Activated CD8-positive, alpha-beta T cell treated with anti-CD3 and anti-CD28 coated beads for 36 hours (primary cell): Measurements from ENCODE around the gene VIPR1. TPM values are rescaled to one million over a fixed set of nuclear protein-coding genes. Genes with fewer than 3 reads are reported as not detected.

ENCODE experiments used
- ATAC-seq: fragments of 200-7000 bp; cut with Tn5 transposase; one replicate; pipeline ENCODE4 v1.10.0; 2021; ENCODE audit warnings: mild to moderate bottlenecking, moderate library complexity
- CTCF ChIA-PET: fragments of 350-600 bp; sonication (Branson Sonifier 250); formaldehyde crosslinking; loops from one replicate; lab custom pipeline; 2021; ENCODE audit warnings: antibody characterized with exemption; lab: Charles Lee
- POLR2A ChIA-PET: fragments of 350-600 bp; sonication (Branson Sonifier 250); formaldehyde crosslinking; loops from one replicate; lab custom pipeline; 2021; ENCODE audit warnings: antibody characterized with exemption; lab: Charles Lee
- DNase-seq: peaks from one replicate; pipeline ENCODE4 v3.0.0-alpha.2; 2020
- H3K27ac Mint-ChIP-seq: one replicate; pipeline ENCODE4 v1.8.0; 2021; ENCODE audit warnings: mild to moderate bottlenecking, mixed read lengths
- H3K27me3 Mint-ChIP-seq: one replicate; pipeline ENCODE4 v1.8.0; 2021; ENCODE audit warnings: mixed read lengths
- H3K36me3 Mint-ChIP-seq: one replicate; pipeline ENCODE4 v1.8.0; 2021; ENCODE audit warnings: low read depth, mixed read lengths
- H3K4me1 Mint-ChIP-seq: one replicate; pipeline ENCODE4 v1.8.0; 2021; ENCODE audit warnings: low read depth, mixed read lengths
- H3K4me3 Mint-ChIP-seq: one replicate; pipeline ENCODE4 v1.8.0; 2021; ENCODE audit warnings: mild to moderate bottlenecking, moderate library complexity, mixed read lengths
- H3K9me3 Mint-ChIP-seq: one replicate; pipeline ENCODE4 v1.8.0; 2021; ENCODE audit warnings: mixed read lengths
- intact Hi-C: fragments of 100-400 bp; cut with micrococcal nuclease; formaldehyde crosslinking; loops from one replicate; pipeline ENCODE4 v1.10.0; 2022
- total RNA-seq, 2 experiments: library from RNA; stranded (reverse); gene quantifications; one replicate each; pipeline ENCODE4 v1.2.3, GENCODE V29; 2021
- TF ChIP-seq, protein P1 (sequence below): fragments of 200-600 bp; IDR thresholded peaks from one replicate; pipeline ENCODE4 v1.8.0; 2022; ENCODE audit warnings: antibody characterized with exemption, mild to moderate bottlenecking

The VIPR1 gene
- total RNA-seq, 2 experiments from 2014 or later = 8.5 to 9.0 TPM

DNA sequence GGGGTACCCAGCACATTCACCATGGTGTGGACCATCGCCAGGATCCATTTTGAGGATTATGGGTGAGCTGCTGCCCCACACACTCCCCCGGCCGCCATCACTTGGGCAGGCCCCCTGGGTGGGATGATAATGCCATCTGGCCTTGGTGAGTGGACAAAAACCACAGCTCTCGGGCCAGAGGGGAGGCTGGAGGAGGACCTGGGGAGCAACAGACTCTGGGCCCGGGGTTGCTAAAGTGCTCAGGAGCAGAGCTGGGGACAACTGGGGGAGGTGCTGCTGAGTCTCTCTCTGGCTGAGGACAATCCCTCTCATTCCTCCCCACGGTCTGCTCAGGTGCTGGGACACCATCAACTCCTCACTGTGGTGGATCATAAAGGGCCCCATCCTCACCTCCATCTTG is 29.0 kb downstream of the VIPR1 start:
- Mint-ChIP-seq H3K27me3 (no peaks in the 10 kb centered on the region), H3K9me3 (no peaks in the 10 kb centered on the region), H3K27ac (no peak overlapping the region), H3K36me3 (peaks cover 2% of the 10 kb centered on the region), H3K4me1 (peaks cover 51% of the 10 kb centered on the region), H3K4me3 (no peak overlapping the region)
- ChIA-PET CTCF (interaction anchor here (1.6 kb wide), 1 partner anchor 8 kb away, joined by 9 read pairs; no protein-coding TSS in a partner anchor), POLR2A (no interaction called here)
- ATAC-seq (no peak), DNase-seq (no peak)
- TF ChIP-seq, protein P1, sequence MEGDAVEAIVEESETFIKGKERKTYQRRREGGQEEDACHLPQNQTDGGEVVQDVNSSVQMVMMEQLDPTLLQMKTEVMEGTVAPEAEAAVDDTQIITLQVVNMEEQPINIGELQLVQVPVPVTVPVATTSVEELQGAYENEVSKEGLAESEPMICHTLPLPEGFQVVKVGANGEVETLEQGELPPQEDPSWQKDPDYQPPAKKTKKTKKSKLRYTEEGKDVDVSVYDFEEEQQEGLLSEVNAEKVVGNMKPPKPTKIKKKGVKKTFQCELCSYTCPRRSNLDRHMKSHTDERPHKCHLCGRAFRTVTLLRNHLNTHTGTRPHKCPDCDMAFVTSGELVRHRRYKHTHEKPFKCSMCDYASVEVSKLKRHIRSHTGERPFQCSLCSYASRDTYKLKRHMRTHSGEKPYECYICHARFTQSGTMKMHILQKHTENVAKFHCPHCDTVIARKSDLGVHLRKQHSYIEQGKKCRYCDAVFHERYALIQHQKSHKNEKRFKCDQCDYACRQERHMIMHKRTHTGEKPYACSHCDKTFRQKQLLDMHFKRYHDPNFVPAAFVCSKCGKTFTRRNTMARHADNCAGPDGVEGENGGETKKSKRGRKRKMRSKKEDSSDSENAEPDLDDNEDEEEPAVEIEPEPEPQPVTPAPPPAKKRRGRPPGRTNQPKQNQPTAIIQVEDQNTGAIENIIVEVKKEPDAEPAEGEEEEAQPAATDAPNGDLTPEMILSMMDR = no peak
- intact Hi-C loops = loop anchor here (10.0 kb wide), 1 partner anchor 287 kb away; no protein-coding TSS in a partner anchor

DNA sequence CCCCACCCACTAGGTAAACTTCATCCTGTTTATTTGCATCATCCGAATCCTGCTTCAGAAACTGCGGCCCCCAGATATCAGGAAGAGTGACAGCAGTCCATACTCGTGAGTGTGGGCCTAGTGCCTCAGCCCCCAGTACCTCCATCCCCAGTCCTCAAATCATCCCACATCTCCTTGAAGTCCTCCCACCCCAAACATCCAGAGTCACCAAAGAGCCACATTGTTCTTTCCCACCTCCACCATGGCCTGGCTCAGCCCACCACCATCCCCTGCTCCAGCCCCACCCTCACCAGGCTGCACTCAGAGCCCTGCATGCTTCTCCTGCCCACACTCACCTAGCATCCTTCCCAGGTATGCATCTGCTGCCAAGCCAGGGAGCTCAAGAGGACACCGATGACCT is 29.8 kb downstream of the VIPR1 start:
- Mint-ChIP-seq H3K4me1 (peaks cover 43% of the 10 kb centered on the region), H3K4me3 (no peak overlapping the region), H3K9me3 (no peaks in the 10 kb centered on the region), H3K36me3 (peaks cover 2% of the 10 kb centered on the region), H3K27ac (no peak overlapping the region), H3K27me3 (no peaks in the 10 kb centered on the region)
- CTCF ChIA-PET = interaction anchor here (2.1 kb wide), 1 partner anchor 24 kb away, joined by 6 read pairs; no protein-coding TSS in a partner anchor
- no peak for DNase-seq
- TF ChIP-seq, protein P1 = no peak
- intact Hi-C loops = loop anchor here (10.0 kb wide), 1 partner anchor 287 kb away; no protein-coding TSS in a partner anchor
- ATAC-seq = no peak
- POLR2A ChIA-PET = interaction anchor here (1.5 kb wide), 1 partner anchor 9 kb away, joined by 7 read pairs; no protein-coding TSS in a partner anchor

DNA sequence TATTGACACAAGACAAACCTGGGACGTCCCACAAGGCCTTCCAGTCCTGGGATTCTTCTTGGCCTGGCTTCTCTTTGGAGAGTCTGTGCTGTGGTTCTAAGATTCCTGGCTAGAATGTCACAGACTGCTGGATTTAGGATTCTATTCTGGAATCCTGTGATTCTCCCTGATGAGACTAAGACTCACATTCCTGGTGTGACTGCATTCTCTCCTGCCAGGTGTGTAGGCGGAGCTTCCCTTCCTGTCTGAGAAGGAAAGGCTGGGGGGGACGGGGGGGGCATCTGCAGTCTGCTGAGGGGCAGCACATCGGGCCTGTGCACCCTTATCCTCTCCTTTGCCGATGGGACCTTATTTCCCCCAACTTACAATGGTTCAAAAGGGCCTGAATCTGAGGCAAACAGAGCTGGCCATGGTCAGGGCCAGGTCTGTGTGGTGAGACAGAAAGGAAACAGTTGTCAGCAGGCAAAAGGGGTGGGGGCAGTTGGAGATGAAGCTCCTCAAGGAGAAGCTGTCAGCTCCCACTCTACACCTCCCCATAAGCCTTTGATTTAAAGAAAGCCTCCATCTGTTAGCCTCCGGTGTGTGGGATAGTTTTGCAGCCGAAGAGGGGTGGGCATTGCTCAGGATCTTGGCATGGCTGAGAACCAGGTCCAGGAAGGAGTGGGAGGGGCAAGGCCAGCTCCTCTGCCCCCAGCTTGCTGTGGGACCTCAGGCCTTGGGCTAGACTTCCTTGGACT is 30.9 kb downstream of the VIPR1 start:
- POLR2A ChIA-PET = interaction anchor here (1.5 kb wide), 1 partner anchor 10 kb away, joined by 7 read pairs; no protein-coding TSS in a partner anchor
- Mint-ChIP-seq H3K36me3 (peaks cover 2% of the 10 kb centered on the region), H3K4me1 (peaks cover 34% of the 10 kb centered on the region), H3K4me3 (no peak overlapping the region), H3K27ac (no peak overlapping the region), H3K9me3 (no peaks in the 10 kb centered on the region), H3K27me3 (no peaks in the 10 kb centered on the region)
- TF ChIP-seq, protein P1 = no peak
- DNase-seq = no peak
- CTCF ChIA-PET = interaction anchor here (1.4 to 9.5 kb wide), 5 partner anchors 9 to 286 kb away, joined by 4 to 111 read pairs (median 13); partner anchors contain the start of gene VIPR1
- no peak for ATAC-seq
- intact Hi-C loops = loop anchor here (10.0 kb wide), 1 partner anchor 289 kb away; no protein-coding TSS in a partner anchor

- Mint-ChIP-seq H3K9me3 (no peaks in the 10 kb centered on the region), H3K27ac (no peak overlapping the region), H3K4me3 (no peak overlapping the region), H3K27me3 (no peaks in the 10 kb centered on the region), H3K36me3 (no peaks in the 10 kb centered on the region), H3K4me1 (peaks cover 9% of the 10 kb centered on the region)
- TF ChIP-seq, protein P1 = peak; percentile 54
- POLR2A ChIA-PET = interaction anchor here (0.8 to 1.3 kb wide), 3 partner anchors 9 to 34 kb away, joined by 4 to 5 read pairs (median 4); partner anchors contain the start of gene VIPR1
- CTCF ChIA-PET = interaction anchor here (0.6 to 9.5 kb wide), 17 partner anchors 9 to 289 kb away, joined by 3 to 111 read pairs (median 5); partner anchors contain the start of gene VIPR1
- DNase-seq = peak; percentile 72
- peak; percentile 69 for ATAC-seq
- intact Hi-C loops = loop anchor here (5.0 to 10.0 kb wide), 2 partner anchors 34 to 291 kb away; partner anchors contain the start of gene VIPR1
Measured at GRCh38 chr3:42535981-42536784, 33.7 kb downstream of the VIPR1 start.
